ENCODE measurements around the gene RARA. TPM values are rescaled to one million over a fixed set of nuclear protein-coding genes. Genes with fewer than 3 reads are reported as not detected.

RARA gene
- total and polyA plus RNA-seq, 2 of the 4 experiments (the other 2 are of a cell fraction) = 9.0 to 12.7 TPM

DNA sequence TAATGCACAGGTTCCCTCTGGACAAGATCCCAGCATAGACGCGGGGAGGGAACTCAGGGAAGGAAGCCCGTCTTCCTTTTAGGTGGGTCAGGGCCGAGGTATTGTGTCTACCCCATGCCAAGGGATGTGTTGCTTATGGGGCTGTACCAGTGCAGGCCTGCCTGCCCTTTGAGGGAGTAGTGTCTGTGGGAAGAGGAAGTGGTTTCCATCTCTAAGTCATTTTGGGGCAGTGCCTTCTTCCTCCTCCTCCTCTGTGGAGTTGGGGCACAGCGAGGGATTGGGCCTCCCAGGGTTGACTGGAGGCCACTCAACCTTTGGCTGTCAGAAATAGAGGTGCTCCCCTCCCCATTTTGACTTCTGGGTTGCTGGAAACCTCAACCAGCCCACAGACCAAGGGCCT, 29.1 kb downstream of the RARA start:
- POLR2A ChIA-PET (ENCODE audit: unreplicated experiment) = no interaction called here
- intact Hi-C loops (cut with micrococcal nuclease) = no loop called here
- H3K27me3 ChIP-seq (ENCODE audit: control insufficient read depth, insufficient read depth, low read length) = no peaks in the 10 kb centered on the region
- H3K18ac ChIP-seq (ENCODE audit: low read depth, low read length) = no peak overlapping the region
- H2BK15ac ChIP-seq (ENCODE audit: low read depth, low read length) = no peak overlapping the region
- H3K4me3 ChIP-seq (ENCODE audit: insufficient read depth, low read depth, low read length) = no peak overlapping the region
- peaks cover 15% of the 10 kb centered on the region for H3K4me1 ChIP-seq (ENCODE audit: control insufficient read depth, insufficient read depth, low read length)
- H2BK20ac ChIP-seq (ENCODE audit: low read depth, low read length) = no peak overlapping the region
- TF ChIP-seq NFE2L2 (IDR thresholded peaks at IDR 0.05; ENCODE audit: low read depth, low read length) (no peak), RCOR1 (IDR thresholded peaks at IDR 0.05; ENCODE audit: insufficient replicate concordance, low read length) (no peak), MXI1 (IDR thresholded peaks at IDR 0.05; ENCODE audit: borderline replicate concordance, low read depth, low read length) (no peak), BHLHE40 (IDR thresholded peaks at IDR 0.05; ENCODE audit: low read depth, low read length) (no peak), RFX5 (IDR thresholded peaks at IDR 0.05; ENCODE audit: low read depth, low read length) (no peak), FOS (IDR thresholded peaks at IDR 0.05; ENCODE audit: low read depth, low read length) (no peak)
- no peak overlapping the region for H3K4ac ChIP-seq (ENCODE audit: low read depth, low read length)
- H4K5ac ChIP-seq (ENCODE audit: low read depth, low read length) = no peak overlapping the region
- H3K9me3 ChIP-seq (ENCODE audit: control insufficient read depth, insufficient read depth, low read length) = no peaks in the 10 kb centered on the region
- no peak overlapping the region for H3K56ac ChIP-seq (ENCODE audit: extremely low read depth, insufficient read depth, low read length)
- no peak overlapping the region for H2AK5ac ChIP-seq (ENCODE audit: low read depth, low read length)
- H3K23ac ChIP-seq (ENCODE audit: low read depth, low read length) = no peak overlapping the region
- no peak for DNase-seq
- no peak overlapping the region for H2BK5ac ChIP-seq (ENCODE audit: low read depth, low read length, poor library complexity, severe bottlenecking)
- no CpG with 5 or more reads among the region's 5 CpGs for WGBS, 2 experiments (ENCODE audit: extremely low coverage in 2 of 2, insufficient read length in 1 of 2)
- in situ Hi-C loops (cut with MboI; ENCODE audit: low sequenced_read_pairs) = no loop called here
- peaks cover 1% of the 10 kb centered on the region; the same call in 1 of the 2 replicates for H3K36me3 ChIP-seq (ENCODE audit: control insufficient read depth, insufficient read depth, low read length)
- H3K4me2 ChIP-seq (ENCODE audit: low read depth, low read length) = no peak overlapping the region
- H3K9me1 ChIP-seq (ENCODE audit: insufficient read depth, low read length) = peaks cover 25% of the 10 kb centered on the region
- BruUV-seq (replicated peaks) = no TSS peak
- no peak overlapping the region for H2AK9ac ChIP-seq (replicated peaks; ENCODE audit: low read depth, low read length, poor library complexity)
- no peak for ATAC-seq (ENCODE audit: low read depth)
- H3K14ac ChIP-seq (replicated peaks; ENCODE audit: low read depth, low read length) = no peak overlapping the region
- no peak overlapping the region for H2AFZ ChIP-seq (replicated peaks; ENCODE audit: low read length, poor library complexity)
- H3K27ac ChIP-seq (ENCODE audit: insufficient read depth, low read length) = no peak overlapping the region
- H4K91ac ChIP-seq (ENCODE audit: insufficient read depth, low read depth, low read length) = no peak overlapping the region
- dilution Hi-C loops (cut with HindIII; ENCODE audit: low sequenced_read_pairs, unreplicated experiment) = no loop called here
- H4K20me1 ChIP-seq (ENCODE audit: insufficient read depth, low read length) = peaks cover 41% of the 10 kb centered on the region
- H2BK120ac ChIP-seq (ENCODE audit: low read depth, low read length) = no peak overlapping the region
- peaks cover 16 to 86% of the 10 kb centered on the region in 2 experiments for H3K79me1 ChIP-seq (ENCODE audit: low read depth in 1 of 2, low read length in 2 of 2)
- no peak overlapping the region for H3K9ac ChIP-seq (ENCODE audit: low read depth, low read length)
- CTCF ChIA-PET = no interaction called here
- H4K8ac ChIP-seq (ENCODE audit: low read depth in 2 of 2, low read length in 2 of 2) = no peak overlapping the region

Measured in IMR-90 (cell line).